Sigmoid colon (tissue), 7 donors: ENCODE data around the gene KRT73. TPM values are rescaled to one million over a fixed set of nuclear protein-coding genes. Genes with fewer than 3 reads are reported as not detected.

Source experiments
- DNase-seq: peaks from one replicate; pipeline ENCODE4 v3.0.0-alpha.2; 2019
- H3K27ac ChIP-seq, 4 donors: fragments of 200-600 bp; sonication (generic); one replicate each; pipeline ENCODE4 v1.5.1; 2016 to 2019; ENCODE audit warnings: mild to moderate bottlenecking in 1 of 4
- H3K27me3 ChIP-seq, 3 donors: fragments of 200-600 bp; sonication (generic); one replicate each; pipeline ENCODE4 v1.5.1; 2019; ENCODE audit warnings: mild to moderate bottlenecking in 1 of 3
- H3K36me3 ChIP-seq, 4 donors: fragments of 200-600 bp; sonication (generic); one replicate each; pipeline ENCODE4 v1.5.1; 2016 to 2019
- H3K4me1 ChIP-seq, 4 donors: fragments of 200-600 bp; sonication (generic); one replicate each; pipeline ENCODE4 v1.5.1; 2017 to 2019
- H3K4me3 ChIP-seq, 4 donors: fragments of 200-600 bp; sonication (generic); one replicate each; pipeline ENCODE4 v1.5.1; 2017 to 2019; ENCODE audit warnings: mild to moderate bottlenecking in 2 of 4, moderate library complexity in 1 of 4
- H3K9me3 ChIP-seq, 4 donors: fragments of 200-600 bp in 3 of 4; sonication (generic) in 3 of 4; one replicate each; pipeline versions ENCODE4 v1.5.1 to v1.6.1; 2013 to 2019
- CTCF ChIP-seq, 4 experiments: fragments of 450-650 bp in 3 of 4; fragments of 200-600 bp in 1 of 4; IDR thresholded peaks; one replicate each; pipeline ENCODE4 v1.5.1; 2016 to 2019; ENCODE audit warnings: antibody characterized with exemption in 4 of 4, mild to moderate bottlenecking in 3 of 4, moderate library complexity in 2 of 4
- EP300 ChIP-seq, 4 donors: sonication (generic); formaldehyde crosslinking; IDR thresholded peaks; one replicate each; pipeline ENCODE4 v1.6.1; 2017; ENCODE audit warnings: antibody characterized with exemption in 4 of 4
- POLR2A ChIP-seq, 2 donors: fragments of 450-650 bp; IDR thresholded peaks; one replicate each; pipeline ENCODE4 v1.6.1; 2016; ENCODE audit warnings: antibody characterized with exemption in 2 of 2, mild to moderate bottlenecking in 2 of 2, moderate library complexity in 2 of 2
- POLR2AphosphoS5 ChIP-seq, 4 donors: sonication (generic); formaldehyde crosslinking; IDR thresholded peaks; one replicate each; pipeline ENCODE4 v1.6.1; 2017; ENCODE audit warnings: antibody characterized with exemption in 4 of 4
- WGBS, 2 donors: extraction: QIAGEN DNeasy Blood & Tissue Kit; methylation state at CpG; one replicate each; pipeline ENCODE4 v1.1.7; 2013; 5-methylcytosine and 5-hydroxymethylcytosine counted together
- intact Hi-C: fragments of 100-400 bp; cut with DNase I; formaldehyde crosslinking; loops from one replicate; pipeline ENCODE4 v1.15.1; 2023
- polyA plus RNA-seq, 3 donors: library from polyadenylated mRNA; stranded (reverse); fragments of 200-250 nt; gene quantifications; one replicate each; pipeline ENCODE4 v1.2.3, GENCODE V29; 2013
- total RNA-seq, 4 donors: library from RNA; depleted of rRNA; stranded (reverse); fragments of >200 nt; gene quantifications; one replicate each; pipeline ENCODE4 v1.1.0, GENCODE V29; 2016
- donor health status: healthy with polysubstance abuse.
- donor health status: Bipolar disorder and iron deficiency.
- donor health status: healthy.

Gene KRT73
- total and polyA plus RNA-seq, 7 donors = 0.73 TPM; not detected in 6

- Histone ChIP-seq H3K9me3 (no peaks in the 10 kb centered on the region), H3K36me3 (no peaks in the 10 kb centered on the region), H3K27me3 (no peaks in the 10 kb centered on the region), H3K27ac (no peak overlapping the region), H3K4me3 (no peak overlapping the region), H3K4me1 (no peaks in the 10 kb centered on the region)
- peak; percentile 68 for DNase-seq
- TF ChIP-seq CTCF (IDR thresholded peaks at IDR 0.05) = peak; percentile 33 to 66 (median 64)
- TF ChIP-seq POLR2A (IDR thresholded peaks at IDR 0.05) = no peak
- TF ChIP-seq POLR2AphosphoS5 (IDR thresholded peaks at IDR 0.05) = no peak
- intact Hi-C loops = loop anchor here (2.0 to 10.0 kb wide), 4 partner anchors 211 to 428 kb away; no protein-coding TSS in a partner anchor
- 2 to 11% methylated on average over 7 of the region's 7 CpGs for WGBS, 2 donors
These were observed 35.3 kb downstream of the KRT73 start for GRCh38 chr12:52582971-52583456.

GRCh38 chr12:52582486-52582885 is 35.9 kb downstream of the KRT73 start:
- Histone ChIP-seq H3K4me1 (no peaks in the 10 kb centered on the region), H3K9me3 (no peaks in the 10 kb centered on the region), H3K27ac (no peak overlapping the region), H3K27me3 (no peaks in the 10 kb centered on the region), H3K4me3 (no peak overlapping the region), H3K36me3 (no peaks in the 10 kb centered on the region)
- intact Hi-C loops = loop anchor here (2.0 to 10.0 kb wide), 4 partner anchors 210 to 428 kb away; no protein-coding TSS in a partner anchor
- no peak for TF ChIP-seq EP300 (IDR thresholded peaks at IDR 0.05)
- no peak for TF ChIP-seq POLR2AphosphoS5 (IDR thresholded peaks at IDR 0.05)
- no peak for TF ChIP-seq POLR2A (IDR thresholded peaks at IDR 0.05)
- TF ChIP-seq CTCF (IDR thresholded peaks at IDR 0.05) = no peak
- DNase-seq = no peak
- WGBS, 2 donors = 47 to 65% methylated on average over 2 of the region's 2 CpGs

GRCh38 chr12:52581481-52581880 is 36.9 kb downstream of the KRT73 start:
- intact Hi-C loops = loop anchor here (5.0 to 10.0 kb wide), 2 partner anchors 209 to 427 kb away; no protein-coding TSS in a partner anchor
- Histone ChIP-seq H3K9me3 (no peaks in the 10 kb centered on the region), H3K36me3 (no peaks in the 10 kb centered on the region), H3K27me3 (no peaks in the 10 kb centered on the region), H3K4me1 (no peaks in the 10 kb centered on the region), H3K4me3 (no peak overlapping the region), H3K27ac (no peak overlapping the region)
- peak; percentile 40 for DNase-seq
- TF ChIP-seq EP300 (IDR thresholded peaks at IDR 0.05) (no peak), CTCF (IDR thresholded peaks at IDR 0.05) (no peak), POLR2AphosphoS5 (IDR thresholded peaks at IDR 0.05) (no peak), POLR2A (IDR thresholded peaks at IDR 0.05) (no peak)
- WGBS, 2 donors = 40 to 63% methylated on average over 6 of the region's 6 CpGs

- Histone ChIP-seq H3K27me3 (no peaks in the 10 kb centered on the region), H3K36me3 (no peaks in the 10 kb centered on the region), H3K27ac (no peak overlapping the region), H3K4me3 (no peak overlapping the region), H3K9me3 (no peaks in the 10 kb centered on the region), H3K4me1 (no peaks in the 10 kb centered on the region)
- TF ChIP-seq POLR2A (IDR thresholded peaks at IDR 0.05) = no peak
- TF ChIP-seq EP300 (IDR thresholded peaks at IDR 0.05) = no peak
- TF ChIP-seq CTCF (IDR thresholded peaks at IDR 0.05) = no peak
- no peak for TF ChIP-seq POLR2AphosphoS5 (IDR thresholded peaks at IDR 0.05)
- 82 to 89% methylated on average over 7 of the region's 7 CpGs for WGBS, 2 donors
- DNase-seq = peak; percentile 38
- intact Hi-C loops = loop anchor here (5.0 to 10.0 kb wide), 2 partner anchors 209 to 426 kb away; no protein-coding TSS in a partner anchor
These were observed 37.3 kb downstream of the KRT73 start for GRCh38 chr12:52581066-52581465.

- H3K4me3 ChIP-seq = no peak overlapping the region
- no peaks in the 10 kb centered on the region for H3K27me3 ChIP-seq
- H3K27ac ChIP-seq = no peak overlapping the region
- peak; percentile 43 for DNase-seq
- 70 to 84% methylated on average over 1 of the region's 1 CpG for WGBS, 2 donors
- intact Hi-C loops = loop anchor here (5.0 to 10.0 kb wide), 2 partner anchors 208 to 426 kb away; no protein-coding TSS in a partner anchor
- no peaks in the 10 kb centered on the region for H3K4me1 ChIP-seq
- no peaks in the 10 kb centered on the region for H3K9me3 ChIP-seq
- H3K36me3 ChIP-seq = no peaks in the 10 kb centered on the region
- TF ChIP-seq CTCF (IDR thresholded peaks at IDR 0.05) (no peak), EP300 (IDR thresholded peaks at IDR 0.05) (no peak), POLR2A (IDR thresholded peaks at IDR 0.05) (no peak), POLR2AphosphoS5 (IDR thresholded peaks at IDR 0.05) (no peak)
These were observed 37.9 kb downstream of the KRT73 start for GRCh38 chr12:52580496-52580895.
